Posterior cingulate gyrus (tissue), 11 donors: Measurements from ENCODE around the gene RGR.

Experiments
- DNase-seq, 10 donors: peaks; one replicate each; pipeline versions ENCODE4 v3.0.0 to v3.0.0-alpha.2; 2020 to 2021; ENCODE audit warnings: mixed read lengths in 3 of 10
- intact Hi-C: fragments of 100-400 bp; cut with DNase I; formaldehyde crosslinking; loops from one replicate; pipeline ENCODE4 v1.15.1; 2023

RGR gene

GRCh38 chr10:84216834-84217233 lies 28.0 kb upstream of the RGR start:
- intact Hi-C loops: no loop called here

GRCh38 chr10:84217746-84218145 lies 27.1 kb upstream of the RGR start:
- no peak for DNase-seq
- intact Hi-C loops: no loop called here

More at GRCh38 chr10:84216834-84217233, 28.0 kb upstream of the RGR start:
- DNase-seq: no peak

- DNase-seq: no peak
Observed at GRCh38 chr10:84221916-84222315, 22.9 kb upstream of the RGR start.

GRCh38 chr10:84224411-84225028 lies 20.3 kb upstream of the RGR start:
- DNase-seq: no peak
- intact Hi-C loops: no loop called here

More at GRCh38 chr10:84221916-84222315, 22.9 kb upstream of the RGR start:
- intact Hi-C loops: no loop called here

- no peak for DNase-seq
- intact Hi-C loops: no loop called here
Observed at GRCh38 chr10:84225427-84226173, 19.3 kb upstream of the RGR start, which contains the start of gene LRIT2. LRIT2 (minus strand) TSS chr10:84225544; CDS start chr10:84225520, 24 bp downstream.

- intact Hi-C loops: no loop called here
- DNase-seq: no peak
Observed at GRCh38 chr10:84226616-84227015, 18.2 kb upstream of the RGR start.

GRCh38 chr10:84227810-84228209 lies 17.0 kb upstream of the RGR start:
- DNase-seq: no peak
- intact Hi-C loops: no loop called here

GRCh38 chr10:84230359-84230758 lies 14.5 kb upstream of the RGR start:
- DNase-seq: no peak
- intact Hi-C loops: no loop called here

GRCh38 chr10:84232376-84232775 lies 12.5 kb upstream of the RGR start:
- DNase-seq: peak in 1 of 10 donors; percentile 62
- intact Hi-C loops: no loop called here

GRCh38 chr10:84233940-84234339 lies 10.9 kb upstream of the RGR start:
- DNase-seq: no peak
- intact Hi-C loops: no loop called here

GRCh38 chr10:84234479-84234878 lies 10.4 kb upstream of the RGR start:
- intact Hi-C loops: no loop called here
- DNase-seq: no peak

GRCh38 chr10:84235096-84235495 lies 9.8 kb upstream of the RGR start:
- intact Hi-C loops: no loop called here
- no peak for DNase-seq

- DNase-seq: no peak
- intact Hi-C loops: no loop called here
Observed at GRCh38 chr10:84236807-84237198, 8.1 kb upstream of the RGR start.

GRCh38 chr10:84237199-84238051 lies 7.4 kb upstream of the RGR start:
- DNase-seq: no peak
- intact Hi-C loops: no loop called here

GRCh38 chr10:84238909-84239308 lies 5.9 kb upstream of the RGR start:
- DNase-seq: no peak
- intact Hi-C loops: no loop called here

GRCh38 chr10:84241185-84241790 lies 3.6 kb upstream of the RGR start, which contains the start of gene LRIT1:
LRIT1 (minus strand) TSS chr10:84241546; CDS start chr10:84241439, 107 bp downstream.
- intact Hi-C loops: no loop called here
- no peak for DNase-seq

- DNase-seq: no peak
- intact Hi-C loops: no loop called here
Observed at GRCh38 chr10:84243759-84244158, 1.1 kb upstream of the RGR start.

- intact Hi-C loops: no loop called here
- no peak for DNase-seq
Observed at GRCh38 chr10:84247496-84247895, 2.6 kb downstream of the RGR start.

- intact Hi-C loops: no loop called here
- DNase-seq: no peak
Observed at GRCh38 chr10:84248794-84249193, 3.9 kb downstream of the RGR start.

GRCh38 chr10:84254552-84255478 lies 10.0 kb downstream of the RGR start:
- DNase-seq: no peak
- intact Hi-C loops: no loop called here
